Measurements from ENCODE around the gene ATP8A1. TPM values are rescaled to one million over a fixed set of nuclear protein-coding genes. Genes with fewer than 3 reads are reported as not detected.

Gene ATP8A1
- total RNA-seq, 1 experiment from 2014 or later: 14.3 TPM

- TF ChIP-seq, protein P1, sequence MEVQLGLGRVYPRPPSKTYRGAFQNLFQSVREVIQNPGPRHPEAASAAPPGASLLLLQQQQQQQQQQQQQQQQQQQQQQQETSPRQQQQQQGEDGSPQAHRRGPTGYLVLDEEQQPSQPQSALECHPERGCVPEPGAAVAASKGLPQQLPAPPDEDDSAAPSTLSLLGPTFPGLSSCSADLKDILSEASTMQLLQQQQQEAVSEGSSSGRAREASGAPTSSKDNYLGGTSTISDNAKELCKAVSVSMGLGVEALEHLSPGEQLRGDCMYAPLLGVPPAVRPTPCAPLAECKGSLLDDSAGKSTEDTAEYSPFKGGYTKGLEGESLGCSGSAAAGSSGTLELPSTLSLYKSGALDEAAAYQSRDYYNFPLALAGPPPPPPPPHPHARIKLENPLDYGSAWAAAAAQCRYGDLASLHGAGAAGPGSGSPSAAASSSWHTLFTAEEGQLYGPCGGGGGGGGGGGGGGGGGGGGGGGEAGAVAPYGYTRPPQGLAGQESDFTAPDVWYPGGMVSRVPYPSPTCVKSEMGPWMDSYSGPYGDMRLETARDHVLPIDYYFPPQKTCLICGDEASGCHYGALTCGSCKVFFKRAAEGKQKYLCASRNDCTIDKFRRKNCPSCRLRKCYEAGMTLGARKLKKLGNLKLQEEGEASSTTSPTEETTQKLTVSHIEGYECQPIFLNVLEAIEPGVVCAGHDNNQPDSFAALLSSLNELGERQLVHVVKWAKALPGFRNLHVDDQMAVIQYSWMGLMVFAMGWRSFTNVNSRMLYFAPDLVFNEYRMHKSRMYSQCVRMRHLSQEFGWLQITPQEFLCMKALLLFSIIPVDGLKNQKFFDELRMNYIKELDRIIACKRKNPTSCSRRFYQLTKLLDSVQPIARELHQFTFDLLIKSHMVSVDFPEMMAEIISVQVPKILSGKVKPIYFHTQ (CRISPR knock-in tag; IDR thresholded peaks at IDR 0.05): no peak
- TF ChIP-seq FOXP1 (CRISPR knock-in tag; IDR thresholded peaks at IDR 0.05; ENCODE audit: borderline replicate concordance) (no peak), CBFB (CRISPR knock-in tag; IDR thresholded peaks at IDR 0.05; ENCODE audit: low read depth) (no peak), TEAD4 (CRISPR knock-in tag; IDR thresholded peaks at IDR 0.05) (no peak)
Measured at GRCh38 chr4:42442601-42443000, 214.3 kb downstream of the ATP8A1 start (continued).

- H3K27me3 Mint-ChIP-seq (ENCODE audit: low read depth): no peaks in the 10 kb centered on the region
- DNase-seq (ENCODE audit: low spot score): no peak
- H3K4me1 Mint-ChIP-seq: peaks cover 17% of the 10 kb centered on the region
- peaks cover 4% of the 10 kb centered on the region for H3K36me3 Mint-ChIP-seq
- CTCF ChIA-PET: interaction anchor here (0.7 kb wide), 1 partner anchor 465 kb away, joined by 3 read pairs; no protein-coding TSS in a partner anchor
- TF ChIP-seq ZNF671 (CRISPR knock-in tag; IDR thresholded peaks at IDR 0.05): no peak
- TF ChIP-seq ELF4 (CRISPR knock-in tag; IDR thresholded peaks at IDR 0.05; ENCODE audit: low read depth): no peak
- no peak for TF ChIP-seq ESRRA (CRISPR knock-in tag; IDR thresholded peaks at IDR 0.05; ENCODE audit: borderline replicate concordance)
- no peak for TF ChIP-seq ZNF263 (CRISPR knock-in tag; IDR thresholded peaks at IDR 0.05; ENCODE audit: low read depth)
- TF ChIP-seq, protein P2, sequence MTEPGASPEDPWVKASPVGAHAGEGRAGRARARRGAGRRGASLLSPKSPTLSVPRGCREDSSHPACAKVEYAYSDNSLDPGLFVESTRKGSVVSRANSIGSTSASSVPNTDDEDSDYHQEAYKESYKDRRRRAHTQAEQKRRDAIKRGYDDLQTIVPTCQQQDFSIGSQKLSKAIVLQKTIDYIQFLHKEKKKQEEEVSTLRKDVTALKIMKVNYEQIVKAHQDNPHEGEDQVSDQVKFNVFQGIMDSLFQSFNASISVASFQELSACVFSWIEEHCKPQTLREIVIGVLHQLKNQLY (CRISPR knock-in tag; IDR thresholded peaks at IDR 0.05): no peak
- no peak for TF ChIP-seq ATF6 (CRISPR knock-in tag; IDR thresholded peaks at IDR 0.05)
- TF ChIP-seq ERG (CRISPR knock-in tag; IDR thresholded peaks at IDR 0.05): no peak
- TF ChIP-seq ATF3 (CRISPR knock-in tag; conservative IDR thresholded peaks at IDR 0.05): no peak
- no peak for TF ChIP-seq ATF2 (CRISPR knock-in tag; IDR thresholded peaks at IDR 0.05; ENCODE audit: borderline replicate concordance, low read depth)
- no peak for TF ChIP-seq FOXP1 (CRISPR knock-in tag; IDR thresholded peaks at IDR 0.05; ENCODE audit: borderline replicate concordance)
- TF ChIP-seq USF2 (CRISPR knock-in tag; IDR thresholded peaks at IDR 0.05): no peak
- TF ChIP-seq SOX15 (CRISPR knock-in tag; IDR thresholded peaks at IDR 0.05): no peak
- TF ChIP-seq SMAD3 (CRISPR knock-in tag; IDR thresholded peaks at IDR 0.05; ENCODE audit: borderline replicate concordance): no peak
- TF ChIP-seq ZBTB21 (CRISPR knock-in tag; IDR thresholded peaks at IDR 0.05; ENCODE audit: borderline replicate concordance): no peak
- TF ChIP-seq GABPB1 (CRISPR knock-in tag; IDR thresholded peaks at IDR 0.05): no peak
- TF ChIP-seq ZNF317 (CRISPR knock-in tag; IDR thresholded peaks at IDR 0.05; ENCODE audit: borderline replicate concordance, low read depth): no peak
- no peak for TF ChIP-seq ETV6 (CRISPR knock-in tag; IDR thresholded peaks at IDR 0.05)
- TF ChIP-seq CREB1 (CRISPR knock-in tag; IDR thresholded peaks at IDR 0.05): no peak
- POLR2A ChIA-PET: no interaction called here
- no peak overlapping the region for H3K4me3 Mint-ChIP-seq
- H3K27ac Mint-ChIP-seq: no peak overlapping the region
- ATAC-seq: no peak
- 0 out of 2 replicates have a peak, but pooled peaks cover 3% of the 10 kb centered on the region for H3K9me3 Mint-ChIP-seq
Measured at GRCh38 chr4:42440083-42440482, 216.8 kb downstream of the ATP8A1 start.
